Astrocyte of the spinal cord (primary cell): ENCODE measurements around the gene UBE2G2.

ENCODE experiments used
- DNase-seq: peaks from one replicate; pipeline ENCODE4 v3.0.0; 2011; ENCODE audit warnings: low read depth, low spot score
- H3K4me3 ChIP-seq: 2 replicates; pipeline ENCODE4 v1.5.1; 2011; ENCODE audit warnings: low read depth, mild to moderate bottlenecking, low read length, moderate library complexity
- CTCF ChIP-seq: IDR thresholded peaks from 2 replicates; pipeline ENCODE4 v1.5.1; 2012; ENCODE audit warnings: low read depth, mild to moderate bottlenecking, low read length, inconsistent platforms
- in situ Hi-C: cut with HindIII; loops from 2 replicates; pipeline ENCODE4 v1.10.0; 2017; ENCODE audit warnings: low sequenced_read_pairs

The UBE2G2 gene

GRCh38 chr21:44819283-44820243 is 17.9 kb upstream of the UBE2G2 start:
- no peak for DNase-seq
- in situ Hi-C loops: no loop called here
- TF ChIP-seq CTCF: no peak
- no peak overlapping the region for H3K4me3 ChIP-seq

GRCh38 chr21:44818640-44819011 is 17.0 kb upstream of the UBE2G2 start:
- in situ Hi-C loops: no loop called here
- H3K4me3 ChIP-seq: peak overlapping the region; percentile 37
- no peak for TF ChIP-seq CTCF
- no peak for DNase-seq

- no peak for TF ChIP-seq CTCF
- peak within 1 kb of the TSS; percentile 62 for H3K4me3 ChIP-seq
- in situ Hi-C loops: no loop called here
- DNase-seq: peak; percentile 73
Observed at GRCh38 chr21:44817914-44818639, 16.5 kb upstream of the UBE2G2 start, which contains the start of gene SUMO3. TSS of gene SUMO3 (minus strand) at chr21:44818062. CDS start at chr21:44817968, 94 bp downstream.

GRCh38 chr21:44817506-44817880 is 15.9 kb upstream of the UBE2G2 start:
- DNase-seq: peak; percentile 87
- TF ChIP-seq CTCF: no peak
- peak overlapping the region; percentile 62 for H3K4me3 ChIP-seq
- in situ Hi-C loops: no loop called here

- in situ Hi-C loops: no loop called here
- no peak for TF ChIP-seq CTCF
- no peak for DNase-seq
- H3K4me3 ChIP-seq: peak overlapping the region; percentile 62
Observed at GRCh38 chr21:44816761-44817505, 15.3 kb upstream of the UBE2G2 start.
